Neuron (in vitro differentiated cells): ENCODE results near the gene IL11RA.
A peak's percentile ranks its signal among the peaks of the same experiment; 100 is the strongest.
"Not testable (repeated sequence)": the region's sequence is repeated elsewhere in the genome, so short reads cannot be mapped to it uniquely, and the experiment has no call there.

ENCODE experiments used
- H2AFZ ChIP-seq: one replicate; pipeline ENCODE4 v1.6.1; 2013; ENCODE audit warnings: low read depth, mild to moderate bottlenecking, inconsistent platforms, low read length, moderate library complexity
- H3K27me3 ChIP-seq: one replicate; pipeline ENCODE4 v1.6.1; 2013; ENCODE audit warnings: low read length; ENCODE audit not compliant: insufficient read depth
- H3K36me3 ChIP-seq: one replicate; pipeline ENCODE4 v1.6.1; 2013; ENCODE audit warnings: low read length; ENCODE audit not compliant: insufficient read depth
- H3K4me1 ChIP-seq: one replicate; pipeline ENCODE4 v1.6.1; 2013; ENCODE audit warnings: low read length; ENCODE audit not compliant: insufficient read depth
- H3K4me3 ChIP-seq: 2 replicates; pipeline ENCODE4 v1.5.1; 2013; ENCODE audit warnings: mild to moderate bottlenecking, low read length, moderate library complexity
- H3K9me3 ChIP-seq: one replicate; pipeline ENCODE4 v1.6.1; 2013; ENCODE audit warnings: low read length

Gene IL11RA

GRCh38 chr9:34636791-34637355, 15.1 kb upstream of the IL11RA start:
- peaks cover 11% of the 10 kb centered on the region for H3K4me1 ChIP-seq
- peak overlapping the region; percentile 71 for H2AFZ ChIP-seq
- H3K27me3 ChIP-seq, result no peaks in the 10 kb centered on the region
- H3K9me3 ChIP-seq, result no peaks in the 10 kb centered on the region
- H3K4me3 ChIP-seq, result peak overlapping the region; percentile 71
- peaks cover 7% of the 10 kb centered on the region for H3K36me3 ChIP-seq

GRCh38 chr9:34637356-34638137, 14.4 kb upstream of the IL11RA start, which contains the start of gene SIGMAR1:
Gene SIGMAR1 (minus strand): TSS chr9:34637787. CDS start chr9:34637697, 90 bp downstream.
- H3K4me1 ChIP-seq, result peaks cover 11% of the 10 kb centered on the region
- no peaks in the 10 kb centered on the region for H3K9me3 ChIP-seq
- H2AFZ ChIP-seq, result peak within 1 kb of the TSS; percentile 71
- H3K36me3 ChIP-seq, result peaks cover 7% of the 10 kb centered on the region
- no peaks in the 10 kb centered on the region for H3K27me3 ChIP-seq
- H3K4me3 ChIP-seq, result peak within 1 kb of the TSS; percentile 71

GRCh38 chr9:34638138-34638445, 13.9 kb upstream of the IL11RA start:
- Histone ChIP-seq H2AFZ (peak overlapping the region; percentile 71), H3K4me3 (peak overlapping the region; percentile 71), H3K9me3 (no peaks in the 10 kb centered on the region), H3K36me3 (peaks cover 7% of the 10 kb centered on the region), H3K27me3 (no peaks in the 10 kb centered on the region), H3K4me1 (peaks cover 11% of the 10 kb centered on the region)

- not testable (repeated sequence) for H3K27me3 ChIP-seq, H3K4me3 ChIP-seq, H3K9me3 ChIP-seq, H3K36me3 ChIP-seq, H2AFZ ChIP-seq
- peaks cover 11% of the 10 kb centered on the region for H3K4me1 ChIP-seq
Observed at GRCh38 chr9:34639322-34639721, 12.7 kb upstream of the IL11RA start.

GRCh38 chr9:34642679-34643078, 9.3 kb upstream of the IL11RA start:
- Histone ChIP-seq H3K4me3 (no peak overlapping the region), H3K9me3 (no peaks in the 10 kb centered on the region), H3K4me1 (peaks cover 16% of the 10 kb centered on the region), H3K27me3 (no peaks in the 10 kb centered on the region), H3K36me3 (no peaks in the 10 kb centered on the region), H2AFZ (no peak overlapping the region)

GRCh38 chr9:34644766-34645314, 7.1 kb upstream of the IL11RA start:
- H2AFZ ChIP-seq, result no peak overlapping the region
- peaks cover 13% of the 10 kb centered on the region for H3K36me3 ChIP-seq
- H3K4me3 ChIP-seq, result no peak overlapping the region
- H3K27me3 ChIP-seq, result no peaks in the 10 kb centered on the region
- H3K9me3 ChIP-seq, result no peaks in the 10 kb centered on the region
- H3K4me1 ChIP-seq, result peaks cover 15% of the 10 kb centered on the region

- Histone ChIP-seq H2AFZ (peak within 1 kb of the TSS; percentile 71), H3K9me3 (no peaks in the 10 kb centered on the region), H3K4me1 (peaks cover 22% of the 10 kb centered on the region), H3K4me3 (peak within 1 kb of the TSS; percentile 80), H3K36me3 (peaks cover 13% of the 10 kb centered on the region), H3K27me3 (no peaks in the 10 kb centered on the region)
Observed at GRCh38 chr9:34646211-34647083, 5.5 kb upstream of the IL11RA start, which contains the start of gene GALT. Gene GALT (plus strand): TSS chr9:34646675. CDS start chr9:34646705, 30 bp downstream.

GRCh38 chr9:34647084-34647403, 4.9 kb upstream of the IL11RA start:
- Histone ChIP-seq H3K36me3 (peaks cover 13% of the 10 kb centered on the region), H3K4me3 (peak overlapping the region; percentile 80), H3K4me1 (peaks cover 26% of the 10 kb centered on the region), H3K27me3 (no peaks in the 10 kb centered on the region), H2AFZ (peak overlapping the region; percentile 71), H3K9me3 (no peaks in the 10 kb centered on the region)

- Histone ChIP-seq H2AFZ (no peak overlapping the region), H3K36me3 (peaks cover 13% of the 10 kb centered on the region), H3K9me3 (no peaks in the 10 kb centered on the region), H3K27me3 (no peaks in the 10 kb centered on the region), H3K4me3 (peak overlapping the region; percentile 80), H3K4me1 (peaks cover 32% of the 10 kb centered on the region)
Observed at GRCh38 chr9:34647651-34648050, 4.3 kb upstream of the IL11RA start.

GRCh38 chr9:34648673-34649072, 3.3 kb upstream of the IL11RA start:
- H3K36me3 ChIP-seq, result peaks cover 13% of the 10 kb centered on the region
- H2AFZ ChIP-seq, result no peak overlapping the region
- H3K4me1 ChIP-seq, result peaks cover 42% of the 10 kb centered on the region

GRCh38 chr9:34650816-34651215, 1.2 kb upstream of the IL11RA start:
- no peak overlapping the region for H2AFZ ChIP-seq
- H3K4me3 ChIP-seq, result no peak overlapping the region
- peaks cover 13% of the 10 kb centered on the region for H3K36me3 ChIP-seq
- H3K27me3 ChIP-seq, result no peaks in the 10 kb centered on the region
- peaks cover 47% of the 10 kb centered on the region for H3K4me1 ChIP-seq
- H3K9me3 ChIP-seq, result no peaks in the 10 kb centered on the region

More at GRCh38 chr9:34648673-34649072, 3.3 kb upstream of the IL11RA start:
- Histone ChIP-seq H3K4me3 (no peak overlapping the region), H3K27me3 (no peaks in the 10 kb centered on the region), H3K9me3 (no peaks in the 10 kb centered on the region)

- H3K4me1 ChIP-seq, result peaks cover 43% of the 10 kb centered on the region
- H3K4me3 ChIP-seq, result peak overlapping the region; percentile 51
- no peaks in the 10 kb centered on the region for H3K27me3 ChIP-seq
- no peak overlapping the region for H2AFZ ChIP-seq
- H3K9me3 ChIP-seq, result no peaks in the 10 kb centered on the region
- peaks cover 13% of the 10 kb centered on the region for H3K36me3 ChIP-seq
Observed at GRCh38 chr9:34651321-34651720, 664 bp upstream of the IL11RA start.

- Histone ChIP-seq H3K4me1 (peaks cover 37% of the 10 kb centered on the region), H2AFZ (no peak overlapping the region), H3K9me3 (no peaks in the 10 kb centered on the region), H3K27me3 (no peaks in the 10 kb centered on the region), H3K4me3 (peak overlapping the region; percentile 51), H3K36me3 (peaks cover 13% of the 10 kb centered on the region)
Observed at GRCh38 chr9:34652602-34653000, 616 bp downstream of the IL11RA start.
